Activated CD8-positive, alpha-beta memory T cell treated with anti-CD3 and anti-CD28 coated beads, Interleukin-2, amount 50 U/mL, for 4 hours (primary cell): Measurements from ENCODE around the gene INPP4A.

Experiments
- DNase-seq: peaks from one replicate; pipeline ENCODE4 v3.0.0-alpha.2; 2020

Gene INPP4A

GRCh38 chr2:98601532-98602132 lies 157.0 kb downstream of the INPP4A start:
- no peak for DNase-seq

GRCh38 chr2:98604547-98604946 lies 159.9 kb downstream of the INPP4A start:
- no peak for DNase-seq

- no peak for DNase-seq
These were observed 160.4 kb downstream of the INPP4A start for GRCh38 chr2:98605076-98605475.

GRCh38 chr2:98606431-98606830 lies 161.8 kb downstream of the INPP4A start:
- DNase-seq, result no peak

GRCh38 chr2:98607104-98607503 lies 162.4 kb downstream of the INPP4A start:
- no peak for DNase-seq

GRCh38 chr2:98607741-98608115 lies 163.1 kb downstream of the INPP4A start:
- DNase-seq, result no peak

- peak; percentile 87 for DNase-seq
These were observed 163.7 kb downstream of the INPP4A start, which contains the start of the genes COA5 and UNC50 for GRCh38 chr2:98608116-98608961. TSS of gene COA5 (minus strand) at chr2:98608512. CDS start at chr2:98608405, 107 bp downstream. TSS of gene UNC50 (plus strand) at chr2:98608589. CDS start at chr2:98609760, 1,171 bp downstream.

- DNase-seq, result no peak
These were observed 164.4 kb downstream of the INPP4A start for GRCh38 chr2:98608962-98609604.

GRCh38 chr2:98614024-98614739 lies 169.5 kb downstream of the INPP4A start:
- DNase-seq, result no peak

- no peak for DNase-seq
These were observed 170.8 kb downstream of the INPP4A start for GRCh38 chr2:98615481-98615880.

- no peak for DNase-seq
These were observed 172.5 kb downstream of the INPP4A start for GRCh38 chr2:98617149-98617548.

GRCh38 chr2:98623657-98624056 lies 179.0 kb downstream of the INPP4A start:
- DNase-seq, result no peak

GRCh38 chr2:98632351-98632750 lies 187.7 kb downstream of the INPP4A start:
- no peak for DNase-seq

GRCh38 chr2:98634406-98635092 lies 189.9 kb downstream of the INPP4A start:
- DNase-seq, result peak; percentile 50

- peak; percentile 29 for DNase-seq
These were observed 192.9 kb downstream of the INPP4A start for GRCh38 chr2:98637401-98638147.

- DNase-seq, result no peak
These were observed 198.9 kb downstream of the INPP4A start for GRCh38 chr2:98643496-98644100.
